ENCODE measurements around the gene PSME3IP1.

PSME3IP1 gene

GRCh38 chr16:57179215-57179828 lies 6.5 kb downstream of the PSME3IP1 start:
- Histone ChIP-seq H3K27me3 (ENCODE audit: insufficient read depth, low read length, poor library complexity, severe bottlenecking) (no peaks in the 10 kb centered on the region), H3K9ac (ENCODE audit: low read depth, low read length, poor library complexity, severe bottlenecking) (no peak overlapping the region), H3K9me3 (ENCODE audit: insufficient read depth, low read depth, low read length) (no peaks in the 10 kb centered on the region), H3K4me3 (ENCODE audit: low read length, poor library complexity, severe bottlenecking) (no peak overlapping the region), H2AFZ (ENCODE audit: low read length) (no peak overlapping the region), H3F3A (ENCODE audit: low read depth) (no peaks in the 10 kb centered on the region), H3K4me1 (ENCODE audit: insufficient read depth, low read length, poor library complexity, severe bottlenecking) (peaks cover 20% of the 10 kb centered on the region), H3K9me2 (replicated peaks; ENCODE audit: low read depth, low read length) (no peaks in the 10 kb centered on the region), H4K20me1 (ENCODE audit: insufficient read depth, low read length, poor library complexity, severe bottlenecking) (peaks cover 8% of the 10 kb centered on the region), H3K79me2 (ENCODE audit: insufficient read depth, low read length) (peaks cover 67% of the 10 kb centered on the region), H3K4me2 (ENCODE audit: low read depth, low read length, poor library complexity, severe bottlenecking) (peak overlapping the region; percentile 17), H3K36me3 (ENCODE audit: insufficient read depth, low read length) (no peaks in the 10 kb centered on the region)
- no peak for TF ChIP-seq CTCF (conservative IDR thresholded peaks at IDR 0.05; ENCODE audit: low read length)
- no peak for TF ChIP-seq EZH2phosphoT487 (IDR thresholded peaks at IDR 0.05; ENCODE audit: borderline replicate concordance)

- Histone ChIP-seq H3K9ac (ENCODE audit: low read depth, low read length, poor library complexity, severe bottlenecking) (no peak overlapping the region), H4K20me1 (ENCODE audit: insufficient read depth, low read length, poor library complexity, severe bottlenecking) (peaks cover 3% of the 10 kb centered on the region), H3K9me2 (replicated peaks; ENCODE audit: low read depth, low read length) (no peaks in the 10 kb centered on the region), H3K4me1 (ENCODE audit: insufficient read depth, low read length, poor library complexity, severe bottlenecking) (peaks cover 15% of the 10 kb centered on the region), H3K27me3 (ENCODE audit: insufficient read depth, low read length, poor library complexity, severe bottlenecking) (no peaks in the 10 kb centered on the region), H3F3A (ENCODE audit: low read depth) (no peaks in the 10 kb centered on the region), H3K9me3 (ENCODE audit: insufficient read depth, low read depth, low read length) (no peaks in the 10 kb centered on the region), H3K4me3 (ENCODE audit: low read length, poor library complexity, severe bottlenecking) (no peak overlapping the region), H2AFZ (ENCODE audit: low read length) (no peak overlapping the region), H3K79me2 (ENCODE audit: insufficient read depth, low read length) (peaks cover 62% of the 10 kb centered on the region), H3K36me3 (ENCODE audit: insufficient read depth, low read length) (no peaks in the 10 kb centered on the region), H3K4me2 (ENCODE audit: low read depth, low read length, poor library complexity, severe bottlenecking) (no peak overlapping the region)
- TF ChIP-seq EZH2phosphoT487 (IDR thresholded peaks at IDR 0.05; ENCODE audit: borderline replicate concordance) (no peak), CTCF (conservative IDR thresholded peaks at IDR 0.05; ENCODE audit: low read length) (no peak)
Observed at GRCh38 chr16:57178793-57179212, 7.0 kb downstream of the PSME3IP1 start.

GRCh38 chr16:57178196-57178595 lies 7.6 kb downstream of the PSME3IP1 start:
- Histone ChIP-seq H4K20me1 (ENCODE audit: insufficient read depth, low read length, poor library complexity, severe bottlenecking) (no peaks in the 10 kb centered on the region), H3K4me2 (ENCODE audit: low read depth, low read length, poor library complexity, severe bottlenecking) (no peak overlapping the region), H3K9me2 (replicated peaks; ENCODE audit: low read depth, low read length) (no peaks in the 10 kb centered on the region), H3K4me1 (ENCODE audit: insufficient read depth, low read length, poor library complexity, severe bottlenecking) (peaks cover 9% of the 10 kb centered on the region), H3K36me3 (ENCODE audit: insufficient read depth, low read length) (no peaks in the 10 kb centered on the region), H3K79me2 (ENCODE audit: insufficient read depth, low read length) (peaks cover 56% of the 10 kb centered on the region), H3K4me3 (ENCODE audit: low read length, poor library complexity, severe bottlenecking) (no peak overlapping the region), H3K27me3 (ENCODE audit: insufficient read depth, low read length, poor library complexity, severe bottlenecking) (no peaks in the 10 kb centered on the region), H3F3A (ENCODE audit: low read depth) (no peaks in the 10 kb centered on the region), H3K9me3 (ENCODE audit: insufficient read depth, low read depth, low read length) (no peaks in the 10 kb centered on the region), H3K9ac (ENCODE audit: low read depth, low read length, poor library complexity, severe bottlenecking) (no peak overlapping the region), H2AFZ (ENCODE audit: low read length) (no peak overlapping the region)
- TF ChIP-seq EZH2phosphoT487 (IDR thresholded peaks at IDR 0.05; ENCODE audit: borderline replicate concordance), result no peak

- Histone ChIP-seq H3K4me1 (ENCODE audit: insufficient read depth, low read length, poor library complexity, severe bottlenecking) (peaks cover 4% of the 10 kb centered on the region), H3K9ac (ENCODE audit: low read depth, low read length, poor library complexity, severe bottlenecking) (no peak overlapping the region), H3F3A (ENCODE audit: low read depth) (no peaks in the 10 kb centered on the region), H3K36me3 (ENCODE audit: insufficient read depth, low read length) (peaks cover 21% of the 10 kb centered on the region; the same call in 1 of the 2 replicates), H3K79me2 (ENCODE audit: insufficient read depth, low read length) (peaks cover 33% of the 10 kb centered on the region), H3K9me3 (ENCODE audit: insufficient read depth, low read depth, low read length) (no peaks in the 10 kb centered on the region), H4K20me1 (ENCODE audit: insufficient read depth, low read length, poor library complexity, severe bottlenecking) (no peaks in the 10 kb centered on the region), H3K4me2 (ENCODE audit: low read depth, low read length, poor library complexity, severe bottlenecking) (no peak overlapping the region), H3K9me2 (replicated peaks; ENCODE audit: low read depth, low read length) (no peaks in the 10 kb centered on the region), H3K4me3 (ENCODE audit: low read length, poor library complexity, severe bottlenecking) (no peak overlapping the region), H3K27me3 (ENCODE audit: insufficient read depth, low read length, poor library complexity, severe bottlenecking) (no peaks in the 10 kb centered on the region), H2AFZ (ENCODE audit: low read length) (no peak overlapping the region)
- TF ChIP-seq EZH2phosphoT487 (IDR thresholded peaks at IDR 0.05; ENCODE audit: borderline replicate concordance) (no peak), CTCF (conservative IDR thresholded peaks at IDR 0.05; ENCODE audit: low read length) (no peak)
Observed at GRCh38 chr16:57175896-57176295, 9.9 kb downstream of the PSME3IP1 start.
